ENCODE results near the gene EPS8. TPM values are rescaled to one million over a fixed set of nuclear protein-coding genes. Genes with fewer than 3 reads are reported as not detected.

The EPS8 gene
- polyA plus RNA-seq, 1 donor (not counting 4 experiments of a cell fraction or from before 2014, with no cell fraction given), result 4.0 TPM

DNA sequence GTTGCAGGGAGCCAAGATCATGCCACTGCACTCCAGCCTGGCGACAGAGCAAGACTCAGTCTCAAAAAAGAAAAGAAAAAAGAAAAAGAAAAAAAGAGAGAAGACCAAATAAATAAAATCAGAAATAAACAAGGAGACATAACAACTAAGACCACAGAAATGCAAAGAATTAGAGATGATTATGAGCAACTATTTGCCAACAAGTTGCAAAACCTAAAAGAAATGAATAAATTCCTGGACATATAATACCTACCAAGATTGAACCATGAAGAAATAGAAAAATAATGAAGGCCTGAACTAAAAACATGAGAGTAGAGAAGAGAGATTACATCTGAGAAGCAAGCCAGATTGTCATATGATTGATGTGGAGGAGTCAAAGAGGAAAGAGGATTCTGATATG, 17.6 kb upstream of the EPS8 start:
- peaks cover 8% of the 10 kb centered on the region for H3K4me1 ChIP-seq (ENCODE audit: control insufficient read depth, extremely low read depth, insufficient read depth, low read length)
- no peaks in the 10 kb centered on the region for H3K79me2 ChIP-seq (ENCODE audit: control insufficient read depth, insufficient read depth, low read length)
- no peaks in the 10 kb centered on the region for H3K36me3 ChIP-seq (ENCODE audit: control insufficient read depth in 2 of 2, extremely low read depth in 1 of 2, insufficient read depth in 2 of 2, low read length in 2 of 2)
- H3K27me3 ChIP-seq (ENCODE audit: control insufficient read depth, extremely low read depth, insufficient read depth, low read length), result no peaks in the 10 kb centered on the region
- FAIRE-seq, result no peak
- no peak overlapping the region for H3K4me3 ChIP-seq (ENCODE audit: control insufficient read depth in 2 of 3, extremely low read depth in 1 of 3, insufficient read depth in 2 of 3, low read depth in 1 of 3, low read length in 3 of 3)
- dilution Hi-C loops (cut with MboI; ENCODE audit: extremely low pct_ligation_motif_present, low sequenced_read_pairs), result no loop called here
- no peak for DNase-seq (ENCODE audit: low read depth, low spot score)
- no peak overlapping the region for H2AFZ ChIP-seq (ENCODE audit: control insufficient read depth, low read length)
- no peak overlapping the region for H3K27ac ChIP-seq (ENCODE audit: control insufficient read depth, insufficient read depth, low read length)
- no peaks in the 10 kb centered on the region for H3K9me3 ChIP-seq (ENCODE audit: control insufficient read depth, low read depth, low read length)
- no peak overlapping the region for H3K4me2 ChIP-seq (ENCODE audit: control insufficient read depth, extremely low read depth, insufficient read depth, low read depth, low read length)
- no peak for TF ChIP-seq EZH2 (IDR thresholded peaks at IDR 0.05; ENCODE audit: low read length)
- TF ChIP-seq, protein P1, sequence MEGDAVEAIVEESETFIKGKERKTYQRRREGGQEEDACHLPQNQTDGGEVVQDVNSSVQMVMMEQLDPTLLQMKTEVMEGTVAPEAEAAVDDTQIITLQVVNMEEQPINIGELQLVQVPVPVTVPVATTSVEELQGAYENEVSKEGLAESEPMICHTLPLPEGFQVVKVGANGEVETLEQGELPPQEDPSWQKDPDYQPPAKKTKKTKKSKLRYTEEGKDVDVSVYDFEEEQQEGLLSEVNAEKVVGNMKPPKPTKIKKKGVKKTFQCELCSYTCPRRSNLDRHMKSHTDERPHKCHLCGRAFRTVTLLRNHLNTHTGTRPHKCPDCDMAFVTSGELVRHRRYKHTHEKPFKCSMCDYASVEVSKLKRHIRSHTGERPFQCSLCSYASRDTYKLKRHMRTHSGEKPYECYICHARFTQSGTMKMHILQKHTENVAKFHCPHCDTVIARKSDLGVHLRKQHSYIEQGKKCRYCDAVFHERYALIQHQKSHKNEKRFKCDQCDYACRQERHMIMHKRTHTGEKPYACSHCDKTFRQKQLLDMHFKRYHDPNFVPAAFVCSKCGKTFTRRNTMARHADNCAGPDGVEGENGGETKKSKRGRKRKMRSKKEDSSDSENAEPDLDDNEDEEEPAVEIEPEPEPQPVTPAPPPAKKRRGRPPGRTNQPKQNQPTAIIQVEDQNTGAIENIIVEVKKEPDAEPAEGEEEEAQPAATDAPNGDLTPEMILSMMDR (optimal IDR thresholded peaks at IDR 0.05 in 1 of 3, IDR thresholded peaks at IDR 0.05 in 1 of 3, conservative IDR thresholded peaks at IDR 0.05 in 1 of 3; ENCODE audit: extremely low read depth in 1 of 3, insufficient read depth in 2 of 3, low read length in 3 of 3), result no peak
- no peaks in the 10 kb centered on the region for H4K20me1 ChIP-seq (ENCODE audit: control insufficient read depth, extremely low read depth, insufficient read depth, low read length)
- H3K9ac ChIP-seq (ENCODE audit: control insufficient read depth, extremely low read depth, insufficient read depth, low read length), result no peak overlapping the region
- no peaks in the 10 kb centered on the region for H3K9me1 ChIP-seq (ENCODE audit: control insufficient read depth, extremely low read depth, insufficient read depth, low read length)

DNA sequence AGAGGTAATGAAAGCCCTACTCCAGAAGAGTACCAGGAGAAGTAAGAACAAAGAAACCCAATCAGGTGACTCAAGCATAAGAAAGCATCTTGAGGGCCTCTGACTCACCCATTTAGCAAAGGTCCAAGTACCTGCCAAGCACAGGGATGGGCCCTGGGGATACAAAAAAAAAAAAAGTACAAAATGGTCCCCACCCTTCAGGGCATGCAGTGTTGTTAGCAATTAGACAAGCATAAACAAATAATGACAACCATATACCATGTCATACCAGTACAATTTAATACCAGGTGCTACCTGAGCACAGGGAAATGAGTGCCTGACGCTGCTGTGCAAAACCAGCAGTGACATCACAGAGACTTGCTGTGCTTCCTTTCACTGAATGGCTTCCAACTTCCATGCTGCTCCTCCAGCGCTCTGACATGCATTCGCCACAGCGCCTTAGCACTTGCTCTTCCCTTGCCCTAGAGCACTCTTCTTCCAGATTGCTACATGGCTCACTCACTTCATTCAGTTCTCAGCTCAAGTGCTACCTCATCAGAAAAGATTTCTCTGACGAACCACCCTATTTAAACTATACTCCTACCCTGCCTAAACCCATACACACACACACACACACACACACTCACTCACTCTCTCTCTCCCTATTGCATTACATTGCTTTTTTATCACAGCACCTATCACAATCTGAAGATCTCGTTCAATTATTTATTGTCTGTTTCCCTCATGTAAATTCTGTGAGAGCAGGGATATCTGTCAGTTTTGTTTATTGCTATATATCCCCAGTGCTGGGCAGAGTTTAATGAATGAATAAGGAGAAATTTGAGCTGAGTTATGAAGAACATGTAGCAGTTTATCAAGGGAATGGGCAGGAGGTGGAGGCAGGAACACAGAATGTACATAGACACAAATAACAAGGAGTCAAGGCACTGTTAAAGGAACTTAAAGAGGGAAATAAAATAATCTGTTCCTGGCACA, 12.9 kb upstream of the EPS8 start:
- H3K9me1 ChIP-seq (ENCODE audit: control insufficient read depth, extremely low read depth, insufficient read depth, low read length), result no peaks in the 10 kb centered on the region
- dilution Hi-C loops (cut with MboI; ENCODE audit: extremely low pct_ligation_motif_present, low sequenced_read_pairs), result no loop called here
- no peaks in the 10 kb centered on the region for H4K20me1 ChIP-seq (ENCODE audit: control insufficient read depth, extremely low read depth, insufficient read depth, low read length)
- no peaks in the 10 kb centered on the region for H3K36me3 ChIP-seq (ENCODE audit: control insufficient read depth in 2 of 2, extremely low read depth in 1 of 2, insufficient read depth in 2 of 2, low read length in 2 of 2)
- H3K4me2 ChIP-seq (ENCODE audit: control insufficient read depth, extremely low read depth, insufficient read depth, low read depth, low read length), result peak overlapping the region; percentile 69
- H3K79me2 ChIP-seq (ENCODE audit: control insufficient read depth, insufficient read depth, low read length), result no peaks in the 10 kb centered on the region
- H3K27me3 ChIP-seq (ENCODE audit: control insufficient read depth, extremely low read depth, insufficient read depth, low read length), result no peaks in the 10 kb centered on the region
- peak overlapping the region; percentile 69 for H3K27ac ChIP-seq (ENCODE audit: control insufficient read depth, insufficient read depth, low read length)
- H3K4me1 ChIP-seq (ENCODE audit: control insufficient read depth, extremely low read depth, insufficient read depth, low read length), result peaks cover 17% of the 10 kb centered on the region
- no peak overlapping the region for H3K4me3 ChIP-seq (ENCODE audit: control insufficient read depth in 2 of 3, extremely low read depth in 1 of 3, insufficient read depth in 2 of 3, low read depth in 1 of 3, low read length in 3 of 3)
- FAIRE-seq, result peak; percentile 96
- DNase-seq (ENCODE audit: low read depth, low spot score), result peak; percentile 86
- no peak overlapping the region for H3K9ac ChIP-seq (ENCODE audit: control insufficient read depth, extremely low read depth, insufficient read depth, low read length)
- peak overlapping the region; percentile 66 for H2AFZ ChIP-seq (ENCODE audit: control insufficient read depth, low read length)
- TF ChIP-seq, protein P1 (optimal IDR thresholded peaks at IDR 0.05 in 1 of 3, IDR thresholded peaks at IDR 0.05 in 1 of 3, conservative IDR thresholded peaks at IDR 0.05 in 1 of 3; ENCODE audit: extremely low read depth in 1 of 3, insufficient read depth in 2 of 3, low read length in 3 of 3), result no peak
- TF ChIP-seq EZH2 (IDR thresholded peaks at IDR 0.05; ENCODE audit: low read length), result no peak
- no peaks in the 10 kb centered on the region for H3K9me3 ChIP-seq (ENCODE audit: control insufficient read depth, low read depth, low read length)
